ENCODE data around the gene ABHD1. TPM values are rescaled to one million over a fixed set of nuclear protein-coding genes. Genes with fewer than 3 reads are reported as not detected.
"Not testable (repeated sequence)": the region's sequence is repeated elsewhere in the genome, so short reads cannot be mapped to it uniquely, and the experiment has no call there.

Gene ABHD1
- total RNA-seq, 4 donors from 2014 or later = 0.48 TPM; not detected in 3

DNA sequence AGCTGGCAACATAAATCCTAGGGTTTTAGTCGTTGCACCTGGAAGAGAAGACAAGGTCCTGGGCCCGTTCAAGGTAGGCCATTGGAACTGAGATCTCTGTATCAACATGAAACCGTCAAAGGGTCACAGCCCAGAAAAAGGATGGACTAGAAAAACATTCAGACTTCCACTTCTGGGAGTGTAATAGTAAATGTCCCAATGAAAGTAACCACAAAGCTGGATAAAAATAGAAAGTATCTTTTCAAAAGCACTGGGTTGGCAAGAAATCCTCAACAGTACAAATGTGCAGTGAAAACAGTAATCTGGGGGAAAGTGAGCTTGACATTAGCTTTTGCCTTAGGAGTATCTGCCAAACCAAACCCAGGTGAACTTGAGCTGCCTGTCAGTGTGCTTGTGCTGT lies 17.6 kb upstream of the ABHD1 start:
- Histone ChIP-seq H3K27ac (no peak overlapping the region), H3K36me3 (no peaks in the 10 kb centered on the region), H3K27me3 (peaks cover 5% of the 10 kb centered on the region), H3K9me3 (no peaks in the 10 kb centered on the region), H3K4me1 (no peaks in the 10 kb centered on the region), H3K4me3 (no peak overlapping the region)
- DNase-seq = no peak
- in situ Hi-C loops (cut with MboI; ENCODE audit: low pct_ligation_motif_present in 1 of 4, low pct_unique_long_range_greater_than_20kb in 1 of 4, low sequenced_read_pairs in 3 of 4) (loop anchor here in 2 of 4 donors (10.0 to 25.0 kb wide), 2 partner anchors 106 to 179 kb away; partner anchors contain the start of genes TRIM54 (in 2 of the 2), ATRAID (in 1 of the 2), CAD (in 1 of the 2) and SLC5A6 (in 1 of the 2)), intact Hi-C loops (cut with DNase I; ENCODE audit: low total_unique reads) (no loop called here)
- WGBS, 2 donors (ENCODE audit: low coverage in 1 of 2) = 71 to 74% methylated on average over 3 of the region's 3 CpGs
- no peak for TF ChIP-seq POLR2A (IDR thresholded peaks at IDR 0.05)
- no peak for TF ChIP-seq EP300 (IDR thresholded peaks at IDR 0.05; ENCODE audit: low read depth)
- TF ChIP-seq, protein P1, sequence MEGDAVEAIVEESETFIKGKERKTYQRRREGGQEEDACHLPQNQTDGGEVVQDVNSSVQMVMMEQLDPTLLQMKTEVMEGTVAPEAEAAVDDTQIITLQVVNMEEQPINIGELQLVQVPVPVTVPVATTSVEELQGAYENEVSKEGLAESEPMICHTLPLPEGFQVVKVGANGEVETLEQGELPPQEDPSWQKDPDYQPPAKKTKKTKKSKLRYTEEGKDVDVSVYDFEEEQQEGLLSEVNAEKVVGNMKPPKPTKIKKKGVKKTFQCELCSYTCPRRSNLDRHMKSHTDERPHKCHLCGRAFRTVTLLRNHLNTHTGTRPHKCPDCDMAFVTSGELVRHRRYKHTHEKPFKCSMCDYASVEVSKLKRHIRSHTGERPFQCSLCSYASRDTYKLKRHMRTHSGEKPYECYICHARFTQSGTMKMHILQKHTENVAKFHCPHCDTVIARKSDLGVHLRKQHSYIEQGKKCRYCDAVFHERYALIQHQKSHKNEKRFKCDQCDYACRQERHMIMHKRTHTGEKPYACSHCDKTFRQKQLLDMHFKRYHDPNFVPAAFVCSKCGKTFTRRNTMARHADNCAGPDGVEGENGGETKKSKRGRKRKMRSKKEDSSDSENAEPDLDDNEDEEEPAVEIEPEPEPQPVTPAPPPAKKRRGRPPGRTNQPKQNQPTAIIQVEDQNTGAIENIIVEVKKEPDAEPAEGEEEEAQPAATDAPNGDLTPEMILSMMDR (IDR thresholded peaks at IDR 0.05) = no peak
- no peak for TF ChIP-seq POLR2AphosphoS5 (IDR thresholded peaks at IDR 0.05)

DNA sequence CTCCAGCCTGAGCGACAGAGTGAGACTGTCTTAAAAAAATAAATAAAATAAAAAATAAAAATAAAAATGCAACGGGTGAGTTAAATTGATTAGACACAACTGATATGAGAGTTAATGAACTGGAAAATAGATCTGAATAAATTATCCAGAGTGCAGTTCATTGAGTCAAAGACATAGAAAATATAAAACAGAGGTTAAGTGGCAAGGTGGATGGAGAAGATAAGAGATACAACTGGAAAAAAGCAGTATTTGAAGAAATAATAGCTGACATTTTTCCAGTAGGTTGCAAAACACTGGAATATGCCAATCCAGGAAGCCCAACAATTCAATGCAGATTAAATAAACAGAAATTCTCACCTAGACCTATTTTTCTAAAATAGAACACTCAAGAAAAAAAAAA lies 15.4 kb upstream of the ABHD1 start:
- in situ Hi-C loops (cut with MboI; ENCODE audit: low pct_ligation_motif_present in 1 of 4, low pct_unique_long_range_greater_than_20kb in 1 of 4, low sequenced_read_pairs in 3 of 4) (loop anchor here in 2 of 4 donors (10.0 to 25.0 kb wide), 2 partner anchors 104 to 177 kb away; partner anchors contain the start of genes TRIM54 (in 2 of the 2), ATRAID (in 1 of the 2), CAD (in 1 of the 2) and SLC5A6 (in 1 of the 2)), intact Hi-C loops (cut with DNase I; ENCODE audit: low total_unique reads) (no loop called here)
- WGBS, 2 donors (ENCODE audit: low coverage in 1 of 2) = 84 to 100% methylated on average over 2 of the region's 2 CpGs
- no peaks in the 10 kb centered on the region for H3K9me3 ChIP-seq
- no peak overlapping the region for H3K4me3 ChIP-seq
- H3K27me3 ChIP-seq = peaks cover 5% of the 10 kb centered on the region
- DNase-seq = no peak
- no peaks in the 10 kb centered on the region for H3K36me3 ChIP-seq
- no peak overlapping the region for H3K27ac ChIP-seq
- TF ChIP-seq EP300 (IDR thresholded peaks at IDR 0.05; ENCODE audit: low read depth) (no peak), POLR2A (IDR thresholded peaks at IDR 0.05) (no peak), POLR2AphosphoS5 (IDR thresholded peaks at IDR 0.05) (no peak)
- TF ChIP-seq, protein P1 (IDR thresholded peaks at IDR 0.05) = no peak
- no peaks in the 10 kb centered on the region for H3K4me1 ChIP-seq

DNA sequence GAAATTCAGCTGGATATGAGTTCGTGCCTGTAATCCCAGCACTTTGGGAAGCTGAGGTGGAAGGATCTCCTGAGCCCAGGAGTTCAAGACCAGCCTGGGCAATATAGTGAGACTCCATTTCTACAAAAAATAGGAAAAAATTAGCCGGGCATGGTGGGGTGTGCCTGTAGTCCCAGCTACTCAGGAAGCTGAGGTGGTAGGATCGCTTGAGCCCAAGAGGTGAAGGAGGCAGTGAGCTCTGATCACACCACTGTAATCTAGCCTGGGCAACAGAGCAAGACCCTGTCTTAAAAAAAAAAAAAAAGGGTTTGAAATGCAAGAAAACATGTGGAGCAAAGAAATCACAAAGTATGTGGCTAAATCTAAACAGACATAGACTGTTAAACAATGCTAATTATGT lies 14.5 kb upstream of the ABHD1 start:
- no peak for TF ChIP-seq EP300 (IDR thresholded peaks at IDR 0.05; ENCODE audit: low read depth)
- TF ChIP-seq POLR2AphosphoS5 (IDR thresholded peaks at IDR 0.05) = no peak
- TF ChIP-seq POLR2A (IDR thresholded peaks at IDR 0.05) = no peak
- TF ChIP-seq, protein P1 (IDR thresholded peaks at IDR 0.05) = no peak
- Histone ChIP-seq H3K27ac (no peak overlapping the region), H3K36me3 (no peaks in the 10 kb centered on the region), H3K4me3 (no peak overlapping the region), H3K4me1 (no peaks in the 10 kb centered on the region), H3K27me3 (peaks cover 5% of the 10 kb centered on the region), H3K9me3 (no peaks in the 10 kb centered on the region)
- 86 to 90% methylated on average over 3 of the region's 3 CpGs for WGBS, 2 donors (ENCODE audit: low coverage in 1 of 2)
- intact Hi-C loops (cut with DNase I; ENCODE audit: low total_unique reads) (no loop called here), in situ Hi-C loops (cut with MboI; ENCODE audit: low pct_ligation_motif_present in 1 of 4, low pct_unique_long_range_greater_than_20kb in 1 of 4, low sequenced_read_pairs in 3 of 4) (loop anchor here in 2 of 4 donors (10.0 to 25.0 kb wide), 2 partner anchors 103 to 176 kb away; partner anchors contain the start of genes TRIM54 (in 2 of the 2), ATRAID (in 1 of the 2), CAD (in 1 of the 2) and SLC5A6 (in 1 of the 2))
- DNase-seq = no peak

DNA sequence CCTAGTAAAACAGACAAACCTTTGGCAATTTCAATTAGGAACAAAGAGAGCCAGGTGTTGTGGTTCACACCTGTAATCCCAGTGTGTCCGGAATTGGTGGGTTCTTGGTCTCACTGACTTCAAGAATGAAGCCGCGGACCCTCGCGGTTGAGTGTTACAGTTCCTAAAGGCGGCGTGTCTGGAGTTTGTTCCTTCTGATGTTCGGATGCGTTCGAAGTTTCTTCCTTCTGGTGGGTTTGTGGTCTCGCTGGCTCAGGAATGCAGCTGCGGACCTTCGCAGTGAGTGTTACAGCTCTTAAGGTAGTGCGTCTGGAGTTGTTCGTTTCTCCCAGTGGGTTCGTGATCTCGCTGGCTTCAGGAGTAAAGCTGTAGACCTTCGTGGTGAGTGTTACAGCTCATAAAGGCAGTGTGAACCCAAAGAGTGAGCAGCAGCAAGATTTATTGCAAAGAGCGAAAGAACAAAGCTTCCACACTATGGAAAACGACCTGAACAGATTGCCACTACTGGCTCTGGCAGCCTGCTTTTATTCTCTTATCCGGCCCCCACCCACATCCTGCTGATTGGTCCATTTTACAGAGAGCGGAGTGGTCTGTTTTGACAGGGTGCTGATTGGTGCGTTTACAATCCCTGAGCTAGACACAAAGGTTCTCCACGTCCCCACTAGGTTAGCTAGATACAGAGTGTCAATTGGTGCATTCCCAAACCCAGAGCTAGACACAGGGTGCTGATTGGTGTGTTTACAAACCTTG lies 12.8 kb upstream of the ABHD1 start:
- H3K27me3 ChIP-seq; DNase-seq; intact Hi-C loops (cut with DNase I; ENCODE audit: low total_unique reads); H3K27ac ChIP-seq; H3K4me1 ChIP-seq; H3K9me3 ChIP-seq; H3K4me3 ChIP-seq; H3K36me3 ChIP-seq: not testable (repeated sequence)
- 79% methylated on average over 24 of the region's 24 CpGs; no CpG with 5 or more reads in 1 of the 2 donors for WGBS, 2 donors (ENCODE audit: low coverage in 1 of 2)
- in situ Hi-C loops (cut with MboI; ENCODE audit: low pct_ligation_motif_present in 1 of 4, low pct_unique_long_range_greater_than_20kb in 1 of 4, low sequenced_read_pairs in 3 of 4) = loop anchor here in 1 of 4 donors (25.0 kb wide), 1 partner anchor 102 kb away; the partner anchor contains the start of genes ATRAID, CAD and SLC5A6

DNA sequence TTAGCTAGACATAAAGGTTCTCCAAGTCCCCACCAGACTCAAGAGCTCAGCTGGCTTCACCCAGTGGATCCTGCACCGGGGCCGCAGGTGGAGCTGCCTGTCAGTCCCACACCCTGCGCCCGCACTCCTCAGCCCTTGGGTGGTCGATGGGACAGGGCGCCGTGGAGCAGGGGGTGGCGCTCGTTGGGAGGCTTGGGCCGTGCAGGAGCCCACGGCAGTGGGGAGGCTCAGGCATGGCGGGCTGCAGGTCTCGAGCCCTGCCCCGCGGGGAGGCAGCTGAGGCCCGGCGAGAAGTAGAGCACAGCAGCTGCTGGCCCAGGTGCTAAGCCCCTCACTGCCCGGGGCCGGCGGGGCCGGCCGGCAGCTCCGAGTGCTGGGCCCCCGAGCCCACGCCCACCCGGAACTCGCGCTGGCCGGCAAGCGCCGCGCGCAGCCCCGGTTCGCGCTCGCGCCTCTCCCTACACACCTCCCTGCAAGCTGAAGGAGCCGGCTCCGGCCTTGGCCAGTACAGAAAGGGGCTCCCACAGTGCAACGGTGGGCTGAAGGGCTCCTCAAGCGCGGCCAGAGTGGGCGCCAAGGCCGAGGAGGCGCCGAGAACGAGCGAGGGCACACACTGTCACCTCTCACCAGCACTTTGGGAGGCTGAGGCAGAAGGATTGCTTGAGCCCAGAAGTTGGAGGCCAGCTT lies 12.1 kb upstream of the ABHD1 start:
- H3K27me3 ChIP-seq; H3K27ac ChIP-seq; intact Hi-C loops (cut with DNase I; ENCODE audit: low total_unique reads); H3K9me3 ChIP-seq; H3K4me1 ChIP-seq; H3K4me3 ChIP-seq; DNase-seq; H3K36me3 ChIP-seq: not testable (repeated sequence)
- 93% methylated on average over 38 of the region's 49 CpGs; no CpG with 5 or more reads in 1 of the 2 donors for WGBS, 2 donors (ENCODE audit: low coverage in 1 of 2)
- in situ Hi-C loops (cut with MboI; ENCODE audit: low pct_ligation_motif_present in 1 of 4, low pct_unique_long_range_greater_than_20kb in 1 of 4, low sequenced_read_pairs in 3 of 4) = loop anchor here in 1 of 4 donors (25.0 kb wide), 1 partner anchor 101 kb away; the partner anchor contains the start of genes ATRAID, CAD and SLC5A6

Measured in transverse colon (tissue), 4 donors.